IPS-11a (cell line): ENCODE measurements around the gene TXNRD1.
"Not testable (repeated sequence)": the region's sequence is repeated elsewhere in the genome, so short reads cannot be mapped to it uniquely, and the experiment has no call there.

Experiments
- H3K4me3 ChIP-seq: one replicate; pipeline ENCODE4 v1.5.1; 2013; ENCODE audit warnings: low read depth, low read length, control low read depth

TXNRD1 gene

GRCh38 chr12:104234926-104235499, 19.4 kb downstream of the TXNRD1 start:
- H3K4me3 ChIP-seq: no peak overlapping the region

GRCh38 chr12:104237930-104238329, 22.4 kb downstream of the TXNRD1 start:
- H3K4me3 ChIP-seq: no peak overlapping the region

DNA sequence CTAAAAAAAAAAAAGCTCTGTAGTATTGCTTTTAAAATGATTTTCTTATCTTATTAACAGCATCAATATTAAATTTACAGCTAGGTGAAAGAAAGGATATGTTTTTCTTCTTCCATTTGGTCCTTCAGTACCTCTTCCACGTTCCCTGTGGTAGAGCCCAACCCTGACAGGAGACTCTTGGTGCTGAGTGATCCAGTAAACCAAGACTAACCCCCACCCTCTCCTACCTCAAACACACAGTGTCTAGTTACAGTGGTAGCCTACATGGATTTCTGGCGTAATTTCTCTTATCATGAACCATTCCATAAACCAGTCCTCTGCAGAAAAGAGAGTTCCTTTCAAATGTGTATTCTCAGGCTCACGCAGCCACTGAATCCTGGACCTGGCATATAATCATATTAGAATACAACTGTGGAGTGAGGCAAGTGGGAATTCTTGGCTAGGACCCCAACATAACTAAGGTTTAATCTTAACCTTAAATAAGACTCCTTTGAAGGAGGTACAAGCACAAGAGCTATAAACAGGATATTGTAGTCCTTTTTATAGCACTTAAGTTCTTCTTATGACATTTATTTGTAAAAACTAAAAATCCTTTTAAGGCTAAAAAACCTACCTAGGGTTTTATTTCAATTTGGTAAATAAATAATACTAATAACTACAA, 27.1 kb downstream of the TXNRD1 start:
- no peak overlapping the region for H3K4me3 ChIP-seq

DNA sequence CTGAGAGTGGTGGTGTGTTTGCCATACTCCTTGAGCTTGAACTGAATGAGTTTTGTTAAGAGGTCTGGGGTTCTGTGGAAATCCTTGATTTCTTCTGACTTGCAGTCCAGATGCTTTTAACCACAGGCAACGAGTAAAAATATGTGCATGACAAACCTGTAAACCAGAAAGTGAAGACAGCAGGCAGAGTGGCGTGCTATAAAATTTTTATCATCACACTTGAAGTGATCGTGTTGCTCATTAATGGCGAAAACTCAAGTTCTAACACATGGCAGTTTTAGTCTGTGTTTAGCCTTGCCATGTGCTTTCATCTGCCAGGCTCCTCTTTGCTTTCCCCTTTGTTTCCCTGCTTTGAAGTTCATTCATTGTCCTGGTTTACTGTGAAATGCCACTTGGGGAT, 28.0 kb downstream of the TXNRD1 start:
- no peak overlapping the region for H3K4me3 ChIP-seq

- H3K4me3 ChIP-seq: no peak overlapping the region
Observed at GRCh38 chr12:104243971-104244370, 28.4 kb downstream of the TXNRD1 start.

- H3K4me3 ChIP-seq: no peak overlapping the region
Observed at GRCh38 chr12:104247698-104248097, 32.1 kb downstream of the TXNRD1 start.

DNA sequence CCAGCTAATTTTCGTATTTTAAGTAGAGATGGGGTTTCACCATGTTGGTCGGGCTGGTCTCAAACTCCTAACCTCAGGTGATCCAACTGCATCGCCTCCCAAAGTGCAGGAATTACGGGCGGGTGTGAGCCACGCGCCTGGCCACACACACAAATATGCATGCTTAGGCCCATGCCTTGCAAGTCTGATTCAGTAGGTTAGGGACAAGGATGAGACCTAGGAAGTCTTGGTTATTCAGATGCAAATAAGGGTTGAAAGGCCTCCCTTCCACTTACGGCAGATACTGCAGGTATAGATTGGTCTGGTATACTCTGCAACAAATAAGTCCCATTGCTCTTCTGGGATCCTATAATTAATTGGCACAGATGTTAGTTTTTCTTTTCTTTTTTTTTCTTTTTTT, 32.9 kb downstream of the TXNRD1 start:
- H3K4me3 ChIP-seq: no peak overlapping the region

GRCh38 chr12:104249017-104249416, 33.4 kb downstream of the TXNRD1 start:
- H3K4me3 ChIP-seq: no peak overlapping the region

DNA sequence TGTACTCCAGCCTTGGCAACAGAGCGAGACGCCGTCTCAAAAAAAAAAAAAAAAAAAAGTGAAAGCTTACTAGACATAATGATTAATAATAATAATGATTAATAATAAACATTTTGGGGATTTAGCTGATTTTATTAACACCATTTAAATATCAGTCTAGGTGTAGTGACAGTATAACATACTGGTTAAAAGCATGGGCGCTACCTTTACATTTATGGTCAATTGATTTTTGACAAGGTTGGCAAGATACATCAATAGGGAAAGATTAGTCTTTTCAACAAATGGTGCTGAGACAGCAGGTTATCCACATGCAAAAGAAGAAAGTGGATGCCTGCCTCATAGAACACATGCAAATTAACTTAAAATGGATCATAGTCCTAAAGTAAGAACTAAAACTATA, 34.3 kb downstream of the TXNRD1 start:
- no peak overlapping the region for H3K4me3 ChIP-seq

GRCh38 chr12:104250366-104251125, 35.0 kb downstream of the TXNRD1 start:
- no peak overlapping the region for H3K4me3 ChIP-seq

GRCh38 chr12:104257913-104258472, 42.4 kb downstream of the TXNRD1 start:
- H3K4me3 ChIP-seq: no peak overlapping the region

DNA sequence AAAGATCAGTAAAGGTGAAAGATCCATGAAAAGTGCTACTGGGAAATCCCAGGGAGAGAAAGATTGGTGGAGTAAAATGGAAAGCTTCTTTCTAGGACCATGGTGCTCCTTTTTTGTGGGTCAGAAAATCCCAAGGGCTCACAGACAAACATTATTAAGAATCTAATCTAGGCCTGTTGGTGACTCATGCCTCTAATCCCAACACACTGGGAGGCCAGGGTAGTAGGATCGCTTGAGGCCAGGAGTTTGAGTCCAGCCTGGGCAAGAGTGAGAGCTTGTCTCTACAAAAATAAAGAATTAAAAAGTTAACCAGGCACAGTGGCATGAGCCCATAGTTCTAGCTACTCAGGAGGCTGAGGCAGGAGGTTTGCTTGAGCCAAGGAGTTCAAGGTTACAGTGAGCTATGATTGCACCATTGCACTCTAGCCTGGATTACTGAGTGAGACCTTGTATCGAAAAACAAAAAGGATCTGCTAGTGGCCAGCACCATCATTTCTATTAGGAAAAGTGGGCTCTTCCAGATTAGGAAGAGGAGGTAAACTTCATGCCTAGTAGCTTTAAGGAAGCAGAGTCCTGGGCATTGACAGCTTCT, 43.0 kb downstream of the TXNRD1 start:
- H3K4me3 ChIP-seq: no peak overlapping the region

DNA sequence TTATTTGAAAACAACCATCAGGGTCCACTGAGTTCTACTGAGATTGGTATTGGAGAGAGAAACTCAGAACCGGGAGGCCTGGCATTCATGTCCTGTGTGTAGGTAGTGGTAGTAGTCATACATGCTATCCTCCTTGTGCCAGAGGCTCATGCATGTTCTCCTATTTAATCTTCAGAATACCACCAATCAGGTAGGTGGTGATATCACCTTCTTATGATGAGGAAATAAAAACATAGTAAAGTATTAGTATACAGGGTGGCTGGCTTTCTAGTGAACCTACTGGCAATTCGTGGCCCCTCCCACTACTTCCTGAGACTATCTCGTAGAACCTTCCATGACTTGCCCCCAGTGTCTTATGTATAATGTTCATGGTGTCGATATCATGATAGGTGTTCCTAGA, 47.4 kb downstream of the TXNRD1 start:
- H3K4me3 ChIP-seq: no peak overlapping the region

DNA sequence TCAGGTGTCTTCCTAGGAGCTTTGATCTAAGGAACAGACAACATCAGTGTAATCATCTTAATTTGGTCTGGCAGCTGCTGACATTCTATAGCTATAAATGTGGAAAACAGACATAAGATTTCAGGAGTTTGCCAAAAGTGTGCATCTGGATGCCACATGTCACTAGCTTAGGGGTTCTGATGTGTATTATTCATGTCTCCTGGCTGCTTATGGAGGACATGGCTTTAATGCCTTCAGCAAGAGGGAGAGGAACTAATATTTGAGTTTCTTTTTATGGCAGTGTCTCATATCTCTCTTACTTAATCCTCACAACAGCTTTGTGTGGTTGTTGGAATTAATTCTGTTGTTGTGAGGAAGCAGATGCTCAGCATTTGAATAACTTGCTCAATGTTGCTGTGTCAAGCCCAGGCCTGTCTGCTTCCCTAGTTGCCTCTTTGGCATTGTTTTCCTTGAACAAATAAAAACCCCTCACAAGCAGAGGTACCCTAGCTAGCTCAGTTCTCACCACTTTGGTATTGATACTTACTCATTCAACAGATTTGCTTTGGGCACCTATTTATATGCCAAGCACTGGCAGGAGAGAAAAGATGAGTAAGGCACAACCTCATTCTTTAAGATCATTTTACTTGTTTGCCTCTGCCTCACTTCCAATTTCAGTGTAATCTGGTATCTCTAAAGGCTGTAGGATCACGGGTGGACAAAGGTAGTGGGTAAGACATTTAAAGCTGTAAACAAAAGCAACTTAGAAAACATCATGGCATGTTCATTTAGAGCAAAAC, 48.2 kb downstream of the TXNRD1 start:
- H3K4me3 ChIP-seq: no peak overlapping the region

- H3K4me3 ChIP-seq: not testable (repeated sequence)
Observed at GRCh38 chr12:104265436-104265835, 49.9 kb downstream of the TXNRD1 start.

DNA sequence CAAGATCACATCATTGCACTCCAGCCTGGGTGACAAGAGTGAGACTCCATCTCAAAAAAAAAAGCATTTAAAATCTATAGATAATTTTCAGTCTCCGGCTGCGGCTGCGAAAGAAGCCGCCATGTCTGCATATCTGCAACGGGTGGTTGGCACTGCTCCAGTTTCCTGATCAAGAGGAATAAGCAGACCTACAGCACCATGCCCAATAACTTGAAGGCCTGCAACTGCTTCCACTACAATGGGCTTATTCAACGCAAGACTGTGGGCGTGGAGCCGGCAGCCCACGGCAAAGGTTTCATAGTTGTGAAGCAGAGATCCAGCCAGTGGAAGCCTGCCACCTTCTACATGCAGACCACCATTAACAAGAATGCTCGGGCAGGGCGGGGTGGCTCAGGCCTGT, 57.4 kb downstream of the TXNRD1 start:
- H3K4me3 ChIP-seq: no peak overlapping the region

- H3K4me3 ChIP-seq: no peak overlapping the region
Observed at GRCh38 chr12:104273503-104273902, 57.9 kb downstream of the TXNRD1 start.

DNA sequence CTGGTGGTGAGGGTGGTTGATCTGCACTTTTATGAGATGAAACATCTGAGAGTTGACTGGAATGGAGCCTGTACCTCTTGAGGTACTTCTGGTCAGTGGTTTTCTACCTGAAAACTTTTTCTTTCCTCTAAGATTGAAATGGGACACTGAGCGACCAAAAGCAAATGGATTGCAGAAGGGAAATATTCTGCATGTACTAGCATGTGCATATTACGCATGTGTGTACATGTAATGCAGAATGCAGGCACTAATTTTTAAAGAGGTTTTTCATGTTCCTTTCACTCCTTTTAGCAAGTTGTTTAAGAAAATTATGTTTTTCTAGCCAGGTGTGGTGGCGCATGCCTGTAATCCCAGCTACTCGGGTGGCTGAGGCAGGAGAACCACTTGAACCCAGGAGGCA, 59.2 kb downstream of the TXNRD1 start:
- H3K4me3 ChIP-seq: no peak overlapping the region

- H3K4me3 ChIP-seq: no peak overlapping the region
Observed at GRCh38 chr12:104275689-104276088, 60.1 kb downstream of the TXNRD1 start.

GRCh38 chr12:104276273-104277131, 60.9 kb downstream of the TXNRD1 start:
- H3K4me3 ChIP-seq: no peak overlapping the region
